ENCODE data around the gene CDSN. TPM values are rescaled to one million over a fixed set of nuclear protein-coding genes. Genes with fewer than 3 reads are reported as not detected.
A peak's percentile ranks its signal among the peaks of the same experiment; 100 is the strongest.

CDSN gene
- total and polyA plus RNA-seq, 12 donors, result 0.03 to 0.08 TPM; not detected in 10

- H3K27ac ChIP-seq, result no peak overlapping the region
- H3K36me3 ChIP-seq (replicated peaks in 1 of 2), result no peaks in the 10 kb centered on the region
- H3K27me3 ChIP-seq, result no peaks in the 10 kb centered on the region
- H3K4me1 ChIP-seq (replicated peaks in 1 of 2), result peaks cover 0 to 5% of the 10 kb centered on the region in 2 donors
- DNase-seq, result no peak
- H3K9me3 ChIP-seq (replicated peaks in 1 of 3), result no peaks in the 10 kb centered on the region
- intact Hi-C loops (cut with DNase I), result no loop called here
- no peak for TF ChIP-seq POLR2A (IDR thresholded peaks at IDR 0.05)
- TF ChIP-seq CTCF (IDR thresholded peaks at IDR 0.05), result no peak
- 74 to 84% (median 76%) methylated on average over 10 to 12 of the region's 12 CpGs for WGBS, 4 donors
- no peak overlapping the region for H3K4me3 ChIP-seq
These were observed 5.5 kb upstream of the CDSN start for GRCh38 chr6:31125586-31126363.

GRCh38 chr6:31125162-31125561 lies 4.9 kb upstream of the CDSN start:
- intact Hi-C loops (cut with DNase I), result no loop called here
- no peak for TF ChIP-seq CTCF (IDR thresholded peaks at IDR 0.05)
- no peak for TF ChIP-seq POLR2A (IDR thresholded peaks at IDR 0.05)
- WGBS, 4 donors, result 54 to 64% (median 55%) methylated on average over 7 to 8 of the region's 8 CpGs
- Histone ChIP-seq H3K9me3 (replicated peaks in 1 of 3) (no peaks in the 10 kb centered on the region), H3K4me1 (replicated peaks in 1 of 2) (peaks cover 0 to 5% of the 10 kb centered on the region in 2 donors), H3K27me3 (no peaks in the 10 kb centered on the region), H3K36me3 (replicated peaks in 1 of 2) (no peaks in the 10 kb centered on the region), H3K27ac (no peak overlapping the region), H3K4me3 (no peak overlapping the region)
- no peak for DNase-seq

- H3K4me1 ChIP-seq (replicated peaks in 1 of 2), result peaks cover 0 to 5% of the 10 kb centered on the region in 2 donors
- H3K9me3 ChIP-seq (replicated peaks in 1 of 3), result no peaks in the 10 kb centered on the region
- DNase-seq, result peak; percentile 71 to 91 (median 84)
- no peak overlapping the region for H3K27ac ChIP-seq
- 34 to 44% (median 41%) methylated on average over 15 to 16 of the region's 16 CpGs for WGBS, 4 donors
- no peak for TF ChIP-seq CTCF (IDR thresholded peaks at IDR 0.05)
- H3K36me3 ChIP-seq (replicated peaks in 1 of 2), result no peaks in the 10 kb centered on the region
- H3K27me3 ChIP-seq, result no peaks in the 10 kb centered on the region
- intact Hi-C loops (cut with DNase I), result no loop called here
- no peak overlapping the region for H3K4me3 ChIP-seq
These were observed 2.8 kb upstream of the CDSN start for GRCh38 chr6:31122791-31123706.

GRCh38 chr6:31121131-31121790 lies 1.0 kb upstream of the CDSN start:
- 78 to 89% (median 82%) methylated on average over 9 to 12 of the region's 12 CpGs for WGBS, 4 donors
- Histone ChIP-seq H3K4me1 (replicated peaks in 1 of 2) (peaks cover 0 to 5% of the 10 kb centered on the region in 2 donors), H3K4me3 (no peak overlapping the region), H3K27me3 (no peaks in the 10 kb centered on the region), H3K27ac (no peak overlapping the region), H3K36me3 (replicated peaks in 1 of 2) (no peaks in the 10 kb centered on the region), H3K9me3 (replicated peaks in 1 of 3) (no peaks in the 10 kb centered on the region)
- no peak for DNase-seq
- intact Hi-C loops (cut with DNase I), result no loop called here
- TF ChIP-seq CTCF (IDR thresholded peaks at IDR 0.05), result no peak
- no peak for TF ChIP-seq POLR2A (IDR thresholded peaks at IDR 0.05)
